HG03159 (cell line): ENCODE results near the gene ATP6V0A4.
"Not testable (repeated sequence)": the region's sequence is repeated elsewhere in the genome, so short reads cannot be mapped to it uniquely, and the experiment has no call there.

ENCODE experiments used
- ATAC-seq: cut with Tn5 transposase; IDR thresholded peaks from one replicate; pipeline ENCODE4 v1.9.1; 2021; ENCODE audit warnings: mild to moderate bottlenecking, moderate library complexity; ENCODE audit not compliant: unreplicated experiment

The ATP6V0A4 gene

GRCh38 chr7:138705167-138705566 is 92.8 kb downstream of the ATP6V0A4 start:
- ATAC-seq = no peak

- no peak for ATAC-seq
Observed at GRCh38 chr7:138701537-138701923, 96.5 kb downstream of the ATP6V0A4 start.

GRCh38 chr7:138700857-138701536 is 97.0 kb downstream of the ATP6V0A4 start, which contains the start of gene SVOPL:
Gene SVOPL, minus strand, starts transcription at chr7:138701362. Its CDS starts 22,317 bp downstream, at chr7:138679045.
- no peak for ATAC-seq

GRCh38 chr7:138699661-138700060 is 98.3 kb downstream of the ATP6V0A4 start:
- ATAC-seq = no peak

- ATAC-seq = no peak
Observed at GRCh38 chr7:138698281-138698680, 99.7 kb downstream of the ATP6V0A4 start.

GRCh38 chr7:138697535-138698182 is 100.3 kb downstream of the ATP6V0A4 start:
- ATAC-seq = no peak

GRCh38 chr7:138695776-138696175 is 102.2 kb downstream of the ATP6V0A4 start:
- not testable (repeated sequence) for ATAC-seq

GRCh38 chr7:138695106-138695505 is 102.9 kb downstream of the ATP6V0A4 start:
- ATAC-seq = no peak

- ATAC-seq = no peak
Observed at GRCh38 chr7:138691178-138691577, 106.8 kb downstream of the ATP6V0A4 start.

GRCh38 chr7:138690495-138690894 is 107.5 kb downstream of the ATP6V0A4 start:
- no peak for ATAC-seq

- not testable (repeated sequence) for ATAC-seq
Observed at GRCh38 chr7:138688037-138688436, 110.0 kb downstream of the ATP6V0A4 start.

- ATAC-seq = no peak
Observed at GRCh38 chr7:138684340-138684739, 113.7 kb downstream of the ATP6V0A4 start.

- no peak for ATAC-seq
Observed at GRCh38 chr7:138679793-138680192, 118.2 kb downstream of the ATP6V0A4 start.

- no peak for ATAC-seq
Observed at GRCh38 chr7:138670594-138670993, 127.4 kb downstream of the ATP6V0A4 start.

- ATAC-seq = no peak
Observed at GRCh38 chr7:138669364-138669763, 128.6 kb downstream of the ATP6V0A4 start.

- no peak for ATAC-seq
Observed at GRCh38 chr7:138668946-138669345, 129.1 kb downstream of the ATP6V0A4 start.

GRCh38 chr7:138668229-138668596 is 129.8 kb downstream of the ATP6V0A4 start:
- ATAC-seq = no peak

GRCh38 chr7:138667535-138668228 is 130.3 kb downstream of the ATP6V0A4 start:
- ATAC-seq = no peak

GRCh38 chr7:138666385-138666784 is 131.6 kb downstream of the ATP6V0A4 start:
- no peak for ATAC-seq

- ATAC-seq = no peak
Observed at GRCh38 chr7:138665669-138666140, 132.3 kb downstream of the ATP6V0A4 start.

- no peak for ATAC-seq
Observed at GRCh38 chr7:138665249-138665648, 132.7 kb downstream of the ATP6V0A4 start.
